ENCODE measurements around the gene KRTAP5-5.
"Not testable (repeated sequence)": the region's sequence is repeated elsewhere in the genome, so short reads cannot be mapped to it uniquely, and the experiment has no call there.

Gene KRTAP5-5

GRCh38 chr11:1607901-1608300, 21.7 kb upstream of the KRTAP5-5 start:
- not testable (repeated sequence) for DNase-seq

GRCh38 chr11:1608363-1608762, 21.2 kb upstream of the KRTAP5-5 start, which contains the start of gene KRTAP5-3:
Gene KRTAP5-3 (minus strand): TSS chr11:1608463. CDS start chr11:1608385, 78 bp downstream.
- no peak for DNase-seq

- peak; percentile 16 for DNase-seq
Observed at GRCh38 chr11:1618231-1618630, 11.3 kb upstream of the KRTAP5-5 start.

- no peak for DNase-seq
Observed at GRCh38 chr11:1619449-1619848, 10.1 kb upstream of the KRTAP5-5 start.

- no peak for DNase-seq
Observed at GRCh38 chr11:1622086-1622485, 7.5 kb upstream of the KRTAP5-5 start, which contains the start of gene KRTAP5-4. Gene KRTAP5-4 (minus strand): TSS chr11:1622138. CDS start chr11:1622093, 45 bp downstream.

GRCh38 chr11:1623716-1624115, 5.9 kb upstream of the KRTAP5-5 start:
- no peak for DNase-seq

GRCh38 chr11:1624621-1625020, 5.0 kb upstream of the KRTAP5-5 start:
- DNase-seq: no peak

- DNase-seq: no peak
Observed at GRCh38 chr11:1625541-1625940, 4.0 kb upstream of the KRTAP5-5 start.

- peak; percentile 18 for DNase-seq
Observed at GRCh38 chr11:1628506-1629325, 859 bp upstream of the KRTAP5-5 start.

GRCh38 chr11:1630271-1630670, 696 bp downstream of the KRTAP5-5 start:
- DNase-seq: no peak

- DNase-seq: no peak
Observed at GRCh38 chr11:1631066-1631568, 1.5 kb downstream of the KRTAP5-5 start.

GRCh38 chr11:1632053-1632714, 2.6 kb downstream of the KRTAP5-5 start:
- no peak for DNase-seq

- DNase-seq: no peak
Observed at GRCh38 chr11:1633864-1634263, 4.3 kb downstream of the KRTAP5-5 start.

- DNase-seq: no peak
Observed at GRCh38 chr11:1636291-1636950, 6.8 kb downstream of the KRTAP5-5 start.

- no peak for DNase-seq
Observed at GRCh38 chr11:1637628-1638027, 8.1 kb downstream of the KRTAP5-5 start.

GRCh38 chr11:1638344-1638743, 8.8 kb downstream of the KRTAP5-5 start:
- no peak for DNase-seq

GRCh38 chr11:1639102-1639620, 9.6 kb downstream of the KRTAP5-5 start:
- DNase-seq: no peak

GRCh38 chr11:1639666-1640065, 10.1 kb downstream of the KRTAP5-5 start:
- DNase-seq: no peak

GRCh38 chr11:1640076-1640946, 10.7 kb downstream of the KRTAP5-5 start:
- DNase-seq: peak; percentile 12

- no peak for DNase-seq
Observed at GRCh38 chr11:1641096-1641495, 11.5 kb downstream of the KRTAP5-5 start.

GRCh38 chr11:1642288-1643145, 12.9 kb downstream of the KRTAP5-5 start:
- no peak for DNase-seq
